ENCODE measurements around the gene NUP153.
"Not testable (repeated sequence)": the region's sequence is repeated elsewhere in the genome, so short reads cannot be mapped to it uniquely, and the experiment has no call there.

Gene NUP153

GRCh38 chr6:17714177-17714576 lies 7.5 kb upstream of the NUP153 start:
- no peak for DNase-seq (ENCODE audit: low read depth in 1 of 2, low spot score in 1 of 2)

GRCh38 chr6:17712576-17712975 lies 5.9 kb upstream of the NUP153 start:
- DNase-seq (ENCODE audit: low read depth in 1 of 2, low spot score in 1 of 2), result no peak

- no peak for DNase-seq (ENCODE audit: low read depth in 1 of 2, low spot score in 1 of 2)
Observed at GRCh38 chr6:17710331-17710730, 3.6 kb upstream of the NUP153 start.

- DNase-seq (ENCODE audit: low read depth in 1 of 2, low spot score in 1 of 2), result no peak
Observed at GRCh38 chr6:17709476-17709875, 2.8 kb upstream of the NUP153 start.

GRCh38 chr6:17708035-17708434 lies 1.3 kb upstream of the NUP153 start:
- not testable (repeated sequence) for DNase-seq (ENCODE audit: low read depth in 1 of 2, low spot score in 1 of 2)

GRCh38 chr6:17707371-17707651 lies 586 bp upstream of the NUP153 start:
- no peak for DNase-seq (ENCODE audit: low read depth in 1 of 2, low spot score in 1 of 2)

- peak; percentile 71 for DNase-seq (ENCODE audit: low read depth in 1 of 2, low spot score in 1 of 2)
Observed at GRCh38 chr6:17705778-17706579, 746 bp downstream of the NUP153 start.

GRCh38 chr6:17705428-17705777 lies 1.3 kb downstream of the NUP153 start:
- DNase-seq (ENCODE audit: low read depth in 1 of 2, low spot score in 1 of 2), result no peak

GRCh38 chr6:17703256-17703694 lies 3.5 kb downstream of the NUP153 start:
- no peak for DNase-seq (ENCODE audit: low read depth in 1 of 2, low spot score in 1 of 2)

- no peak for DNase-seq (ENCODE audit: low read depth in 1 of 2, low spot score in 1 of 2)
Observed at GRCh38 chr6:17700421-17701416, 6.0 kb downstream of the NUP153 start.

- no peak for DNase-seq (ENCODE audit: low read depth in 1 of 2, low spot score in 1 of 2)
Observed at GRCh38 chr6:17691925-17692538, 14.7 kb downstream of the NUP153 start.

GRCh38 chr6:17688481-17688880 lies 18.2 kb downstream of the NUP153 start:
- no peak for DNase-seq (ENCODE audit: low read depth in 1 of 2, low spot score in 1 of 2)

- DNase-seq (ENCODE audit: low read depth in 1 of 2, low spot score in 1 of 2), result no peak
Observed at GRCh38 chr6:17687136-17687535, 19.6 kb downstream of the NUP153 start.

- DNase-seq (ENCODE audit: low read depth in 1 of 2, low spot score in 1 of 2), result no peak
Observed at GRCh38 chr6:17684134-17684533, 22.6 kb downstream of the NUP153 start.

GRCh38 chr6:17683428-17683827 lies 23.3 kb downstream of the NUP153 start:
- no peak for DNase-seq (ENCODE audit: low read depth in 1 of 2, low spot score in 1 of 2)

GRCh38 chr6:17679726-17680125 lies 27.0 kb downstream of the NUP153 start:
- no peak for DNase-seq (ENCODE audit: low read depth in 1 of 2, low spot score in 1 of 2)

GRCh38 chr6:17677602-17678001 lies 29.1 kb downstream of the NUP153 start:
- no peak for DNase-seq (ENCODE audit: low read depth in 1 of 2, low spot score in 1 of 2)

- no peak for DNase-seq (ENCODE audit: low read depth in 1 of 2, low spot score in 1 of 2)
Observed at GRCh38 chr6:17673543-17674254, 33.0 kb downstream of the NUP153 start.

- no peak for DNase-seq (ENCODE audit: low read depth in 1 of 2, low spot score in 1 of 2)
Observed at GRCh38 chr6:17672064-17672718, 34.5 kb downstream of the NUP153 start.

- DNase-seq (ENCODE audit: low read depth in 1 of 2, low spot score in 1 of 2), result no peak
Observed at GRCh38 chr6:17666646-17667045, 40.1 kb downstream of the NUP153 start.

- no peak for DNase-seq (ENCODE audit: low read depth in 1 of 2, low spot score in 1 of 2)
Observed at GRCh38 chr6:17665132-17665531, 41.6 kb downstream of the NUP153 start.
